ENCODE results near the gene PDE4A.

GRCh38 chr19:10406191-10406590 lies 14.1 kb upstream of the PDE4A start:
- TF ChIP-seq PATZ1 (CRISPR knock-in tag; IDR thresholded peaks at IDR 0.05; ENCODE audit: borderline replicate concordance) (no peak), CSRNP3 (CRISPR knock-in tag; IDR thresholded peaks at IDR 0.05) (no peak), CSDC2 (CRISPR knock-in tag; IDR thresholded peaks at IDR 0.05) (no peak), OSR1 (CRISPR knock-in tag; IDR thresholded peaks at IDR 0.05) (no peak), ZC3H10 (CRISPR knock-in tag; IDR thresholded peaks at IDR 0.05) (no peak), ZNF70 (CRISPR knock-in tag; IDR thresholded peaks at IDR 0.05) (no peak), ESRRG (CRISPR knock-in tag; IDR thresholded peaks at IDR 0.05) (no peak)
